Skin epidermis (tissue), 12 donors: ENCODE data around the gene EWSR1.
A peak's percentile ranks its signal among the peaks of the same experiment; 100 is the strongest.

Experiments
- H3K27ac ChIP-seq, 21 experiments: fragments of 200-600 bp; sonication (generic) in 11 of 21; one replicate each; pipeline ENCODE4 v1.5.0; 2020; ENCODE audit warnings: mild to moderate bottlenecking in 3 of 21, inconsistent platforms in 2 of 21, moderate library complexity in 2 of 21
- H3K4me3 ChIP-seq, 7 experiments: fragments of 200-600 bp; sonication (generic) in 2 of 7; one replicate each; pipeline ENCODE4 v1.5.0; 2020; ENCODE audit warnings: inconsistent platforms in 2 of 7, mild to moderate bottlenecking in 2 of 7, moderate library complexity in 1 of 7

Gene EWSR1

DNA sequence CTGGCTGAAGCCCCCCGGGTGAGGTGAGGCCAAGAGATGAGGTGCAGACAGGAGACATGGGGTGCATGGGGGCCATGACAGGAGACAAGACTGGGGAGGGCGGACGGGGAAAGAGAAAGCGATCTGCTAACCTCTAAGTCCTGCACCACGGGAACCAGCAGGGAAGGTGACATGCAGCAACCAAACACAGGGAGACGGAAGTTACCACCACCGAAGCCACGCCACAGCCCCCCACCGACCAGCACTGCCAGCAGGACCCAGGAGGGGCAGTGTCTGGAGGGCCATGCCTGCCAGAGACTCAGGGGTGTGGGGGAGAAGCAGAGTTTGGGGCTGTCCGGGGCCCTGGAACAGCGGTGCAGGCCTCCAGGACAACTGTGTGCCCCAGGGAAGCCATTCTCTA, 61.5 kb downstream of the EWSR1 start:
- Histone ChIP-seq H3K4me3 (no peak overlapping the region), H3K27ac (no peak overlapping the region)

DNA sequence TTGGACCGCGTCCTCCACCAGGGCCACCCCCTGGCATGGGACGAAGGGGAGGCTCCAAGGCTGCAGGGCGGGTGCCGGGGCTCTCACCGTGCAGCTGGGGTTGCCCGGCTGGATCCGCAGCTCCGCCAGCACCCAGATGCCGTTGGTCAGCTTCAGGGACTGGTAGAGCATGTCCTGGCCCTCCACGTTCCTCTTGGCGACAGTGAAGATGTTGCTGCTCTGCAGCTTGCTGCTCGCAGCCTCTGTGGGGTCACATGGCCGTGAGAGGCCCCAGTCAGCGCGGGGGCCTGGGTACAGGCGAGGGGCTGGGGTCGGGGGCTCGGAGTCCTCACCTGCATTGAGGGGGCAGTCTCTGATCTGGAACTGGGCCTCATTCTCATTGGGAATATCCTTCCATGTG, 62.2 kb downstream of the EWSR1 start:
- no peak overlapping the region for H3K4me3 ChIP-seq
- no peak overlapping the region for H3K27ac ChIP-seq

DNA sequence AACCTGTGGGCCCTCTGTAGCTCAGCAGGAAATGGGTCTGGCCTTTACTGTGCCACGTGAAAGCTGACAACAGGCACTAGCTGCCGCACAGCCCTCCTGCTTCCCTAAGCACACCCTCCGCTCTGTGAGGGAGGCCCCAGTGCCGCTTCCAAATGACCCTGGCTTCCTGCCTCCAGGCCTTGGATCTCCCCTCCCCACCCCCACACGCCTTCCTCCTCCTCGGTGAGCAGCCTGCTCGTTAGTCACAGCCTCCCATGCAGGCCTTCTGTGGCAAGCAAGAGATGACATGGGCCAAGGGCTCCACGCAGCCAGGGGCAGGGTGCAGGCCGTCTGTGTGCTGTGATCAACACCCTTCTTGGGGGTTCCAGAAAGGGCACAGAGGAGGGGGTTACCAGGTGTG, 62.7 kb downstream of the EWSR1 start:
- Histone ChIP-seq H3K4me3 (no peak overlapping the region), H3K27ac (no peak overlapping the region)

DNA sequence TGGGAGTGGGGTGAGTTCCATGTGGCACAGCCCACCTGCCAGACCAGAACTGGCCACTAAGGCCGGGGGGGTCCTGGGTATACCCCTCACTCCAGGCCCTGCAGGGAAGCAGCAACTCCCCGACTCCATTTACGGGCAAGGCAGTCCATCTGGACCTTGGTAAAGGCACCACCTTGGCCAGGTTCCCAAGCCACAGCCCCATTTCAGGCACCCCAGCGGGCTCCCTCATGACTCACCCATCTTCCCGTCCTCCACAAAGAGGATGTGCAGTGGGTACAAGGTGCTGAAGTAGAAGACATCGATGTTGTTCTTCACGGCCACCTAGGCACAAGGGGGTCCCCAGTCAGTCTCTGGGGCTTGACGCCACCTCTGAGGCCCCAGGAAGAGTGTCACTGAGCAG, 63.1 kb downstream of the EWSR1 start:
- no peak overlapping the region for H3K27ac ChIP-seq

DNA sequence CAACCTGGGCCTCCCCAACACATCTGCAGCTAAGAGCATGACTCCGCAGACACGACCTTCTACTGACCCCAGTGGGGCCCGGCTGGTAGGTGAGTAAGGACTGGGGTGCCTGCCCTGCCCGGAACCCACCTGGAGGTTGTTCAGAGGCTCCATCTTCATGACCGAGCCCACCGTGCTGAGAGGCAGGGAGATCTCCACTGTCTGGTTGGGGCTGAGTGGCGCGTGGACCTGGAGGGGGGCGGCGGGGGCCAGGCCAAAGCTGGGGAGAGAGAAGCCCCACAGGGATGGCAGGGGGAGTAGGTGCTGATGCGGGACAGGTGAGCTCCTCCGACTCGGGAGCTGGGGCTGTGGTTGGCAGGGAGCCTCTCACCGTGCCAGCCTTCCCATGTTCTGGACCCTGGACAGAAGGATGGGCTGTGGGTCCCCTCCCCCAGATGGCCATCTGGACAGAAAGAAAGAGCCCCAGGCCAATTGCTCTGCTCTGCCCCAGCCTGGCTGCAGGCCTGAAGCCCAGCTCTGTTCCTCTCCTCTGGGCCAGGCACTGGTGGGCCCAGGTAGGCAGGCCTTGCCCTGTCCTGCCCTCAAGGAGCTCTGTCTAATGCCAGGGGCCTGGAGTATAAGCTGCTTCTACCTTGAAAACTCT, 63.7 kb downstream of the EWSR1 start:
- no peak overlapping the region for H3K27ac ChIP-seq
- H3K4me3 ChIP-seq: no peak overlapping the region

More for the DNA sequence above, 63.1 kb downstream of the EWSR1 start:
- H3K4me3 ChIP-seq: no peak overlapping the region

DNA sequence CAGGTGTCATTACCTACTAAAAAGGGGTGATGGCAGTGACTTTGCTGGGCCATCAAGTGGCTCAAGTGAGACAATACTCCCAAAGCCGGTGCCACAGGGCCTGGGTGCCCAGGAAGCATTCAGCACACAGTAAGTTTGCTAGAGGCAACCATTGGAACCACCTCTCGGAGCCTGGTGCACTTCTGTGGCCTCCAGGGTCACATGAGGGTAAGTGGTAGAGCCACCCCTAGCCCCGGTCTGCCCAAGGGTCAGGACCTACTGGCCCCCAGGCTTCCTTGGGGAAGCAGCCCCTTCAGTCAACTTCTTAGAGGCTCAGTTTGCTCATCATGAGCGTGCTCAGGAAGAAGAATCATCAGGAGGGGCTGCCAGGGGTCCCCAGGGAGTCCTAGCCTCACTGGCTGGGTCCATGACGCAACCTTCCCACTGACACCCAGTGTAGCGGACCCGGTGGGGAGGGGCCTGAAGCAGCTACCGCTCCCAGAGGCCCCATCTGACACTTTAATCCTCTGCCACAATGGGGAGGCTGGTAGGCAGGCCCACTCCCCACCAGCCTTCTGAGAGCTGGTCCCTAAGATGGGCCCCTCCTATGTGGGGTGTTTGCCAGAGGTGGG, 64.9 kb downstream of the EWSR1 start:
- Histone ChIP-seq H3K4me3 (no peak overlapping the region), H3K27ac (no peak overlapping the region)

DNA sequence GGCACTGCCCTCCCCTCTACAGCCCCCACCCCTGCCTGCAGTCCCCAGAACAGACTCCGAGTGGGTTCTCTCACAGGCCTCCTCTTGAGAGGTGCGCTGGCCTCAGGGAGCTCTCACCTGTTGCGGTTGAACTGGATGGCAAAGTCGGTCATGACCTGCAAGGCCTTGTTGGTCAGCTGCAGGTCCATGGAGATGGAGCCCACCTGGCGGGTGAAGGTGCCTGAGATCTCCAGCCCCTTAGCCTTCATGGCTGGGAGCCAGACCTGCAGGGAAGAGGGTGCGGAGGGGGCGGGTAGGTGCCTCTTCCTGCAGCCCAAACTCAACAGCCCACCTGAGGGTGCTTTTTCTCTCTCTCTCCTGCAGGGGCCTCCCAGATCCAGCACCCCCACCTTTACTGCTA, 66.1 kb downstream of the EWSR1 start:
- Histone ChIP-seq H3K27ac (no peak overlapping the region), H3K4me3 (no peak overlapping the region)

DNA sequence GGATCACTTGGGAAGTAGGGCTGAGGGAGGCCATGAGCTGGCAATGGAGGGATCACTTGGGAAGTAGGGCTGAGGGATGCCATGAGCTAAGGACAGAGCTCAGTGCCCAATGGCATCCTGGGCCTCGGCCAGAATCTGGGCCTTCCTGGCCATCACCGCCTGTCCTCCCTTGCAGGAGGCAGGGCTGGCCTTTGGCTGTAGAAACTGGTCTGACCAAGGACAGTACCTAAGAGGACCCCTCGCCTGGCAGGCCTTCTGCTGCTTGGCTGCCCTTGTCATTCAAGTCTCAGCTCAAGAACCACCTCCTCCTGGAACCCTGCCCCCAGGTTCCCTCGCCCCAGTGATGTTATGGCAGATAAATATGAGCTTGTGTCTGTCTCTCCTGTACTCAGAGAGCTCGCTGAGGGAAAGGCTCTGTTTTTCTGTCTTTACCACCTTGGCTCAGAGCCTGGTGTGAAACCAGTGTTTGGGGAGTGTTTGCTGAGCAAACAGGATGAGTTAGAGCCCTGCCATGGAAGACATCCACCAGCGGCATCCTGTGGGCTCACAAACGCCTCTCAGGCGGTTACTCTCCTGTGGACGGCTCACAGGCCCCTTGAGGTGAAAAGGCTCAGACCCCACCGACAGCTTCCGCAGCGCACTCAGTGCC, 66.8 kb downstream of the EWSR1 start:
- Histone ChIP-seq H3K27ac (no peak overlapping the region), H3K4me3 (no peak overlapping the region)

DNA sequence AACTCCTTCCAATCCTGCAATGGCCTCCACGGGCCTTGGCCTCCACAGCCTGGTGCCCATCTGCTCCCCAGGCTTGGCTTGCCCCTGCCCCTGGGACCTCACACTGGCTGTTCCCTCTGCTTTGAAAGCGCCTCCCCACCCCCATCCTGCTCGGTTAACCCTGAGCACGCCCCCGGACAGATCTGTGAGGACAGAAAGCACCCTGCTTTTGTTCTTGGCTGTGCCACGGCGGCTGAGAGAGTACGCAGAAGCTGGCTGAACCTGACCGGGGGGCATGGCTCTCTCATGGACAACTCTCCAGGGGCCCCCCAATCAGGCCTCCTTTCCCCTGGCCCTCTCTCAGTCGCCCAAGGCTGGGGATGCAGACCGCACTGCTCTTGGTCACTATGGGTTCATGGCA, 67.6 kb downstream of the EWSR1 start:
- H3K4me3 ChIP-seq: no peak overlapping the region
- H3K27ac ChIP-seq: no peak overlapping the region

DNA sequence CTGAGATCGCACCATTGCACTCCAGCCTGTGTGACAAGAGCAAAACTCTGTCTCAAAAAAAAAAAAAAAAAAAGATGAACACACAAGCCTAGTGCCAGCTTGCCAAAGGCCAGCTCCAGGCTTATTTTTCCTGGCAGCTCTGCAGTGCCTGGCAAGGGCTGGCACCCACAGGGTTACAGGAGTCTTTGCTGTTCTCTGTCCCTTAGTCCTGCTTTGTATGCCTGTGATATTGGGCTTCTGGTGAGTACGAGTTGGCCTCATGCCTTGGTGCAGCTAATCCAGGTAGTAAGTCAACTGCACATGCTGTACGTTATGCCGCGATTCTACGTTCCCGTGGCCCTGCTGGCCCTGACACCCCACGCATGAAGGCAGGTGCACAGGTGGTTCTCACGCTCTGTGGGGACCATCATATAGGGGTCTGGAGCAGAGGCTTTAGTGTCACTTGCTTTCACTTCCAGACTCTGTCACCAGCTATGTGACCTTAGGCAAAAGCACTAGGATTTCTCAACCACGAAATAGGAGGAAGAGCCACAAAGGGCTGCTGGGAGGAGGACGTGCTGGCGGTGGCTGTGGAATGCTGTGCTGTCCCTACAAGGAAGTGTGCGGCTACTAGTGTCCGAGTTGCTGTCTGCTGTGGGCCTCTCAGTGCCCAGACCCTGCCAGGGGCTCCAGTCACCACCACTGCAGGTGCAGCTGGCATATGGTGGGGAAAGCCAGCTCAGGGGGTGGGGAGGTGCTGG, 68.9 kb downstream of the EWSR1 start:
- Histone ChIP-seq H3K4me3 (no peak overlapping the region), H3K27ac (peak overlapping the region in 9 of 21 experiments; percentile 4 to 76 (median 52))

DNA sequence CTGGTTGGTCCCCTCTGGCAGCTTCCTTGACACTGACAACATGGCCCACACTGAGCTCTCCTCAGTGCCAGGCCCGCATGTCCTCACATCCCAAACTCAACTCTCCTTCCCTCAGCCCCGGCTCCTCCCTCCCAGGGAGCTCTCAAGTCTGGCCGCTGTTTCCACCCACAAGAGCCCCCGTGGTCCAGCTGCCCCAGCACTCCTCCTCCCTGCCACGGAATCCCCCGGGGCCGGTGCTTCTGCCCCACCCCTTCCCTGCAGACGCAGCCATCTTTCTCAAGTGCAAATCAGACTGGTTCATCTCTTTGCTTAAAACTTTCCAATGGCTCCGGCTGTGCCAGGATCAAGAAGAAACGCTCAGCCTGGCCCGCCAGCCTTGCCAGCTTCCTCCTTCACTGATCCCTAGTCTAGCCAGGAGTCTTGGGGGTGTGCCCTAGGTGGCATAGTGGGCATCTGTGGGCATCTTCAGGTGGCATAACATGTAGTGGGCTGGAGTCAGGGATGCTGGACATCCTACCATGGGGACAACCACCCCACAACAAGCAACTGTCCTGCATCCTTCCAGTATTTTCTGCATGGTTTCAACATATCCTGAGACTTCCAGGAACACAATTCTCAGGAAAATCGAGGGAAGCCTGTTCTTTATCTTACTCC, 69.7 kb downstream of the EWSR1 start:
- Histone ChIP-seq H3K27ac (peak overlapping the region in 9 of 21 experiments; percentile 4 to 76 (median 52)), H3K4me3 (no peak overlapping the region)

DNA sequence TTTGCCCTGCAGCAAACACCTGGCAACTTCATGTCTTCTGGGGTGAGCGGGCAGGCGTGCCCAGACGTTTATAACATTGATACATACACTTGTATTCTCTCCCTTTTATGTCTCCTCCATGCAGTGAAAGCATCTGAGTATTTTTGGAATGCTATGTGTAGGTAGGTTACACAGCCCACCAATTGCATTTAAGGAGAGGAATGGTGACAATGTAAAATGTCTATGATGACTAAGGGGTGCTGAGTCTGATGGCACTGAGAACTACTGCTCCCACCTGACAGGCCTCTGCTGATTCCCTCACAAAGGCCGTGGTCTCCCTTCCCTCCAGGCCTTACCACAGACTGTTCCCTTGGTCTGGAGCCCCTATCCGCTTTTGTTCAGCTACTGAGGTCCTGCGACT, 70.3 kb downstream of the EWSR1 start:
- peak overlapping the region in 8 of 21 experiments; percentile 1 to 72 (median 36) for H3K27ac ChIP-seq

DNA sequence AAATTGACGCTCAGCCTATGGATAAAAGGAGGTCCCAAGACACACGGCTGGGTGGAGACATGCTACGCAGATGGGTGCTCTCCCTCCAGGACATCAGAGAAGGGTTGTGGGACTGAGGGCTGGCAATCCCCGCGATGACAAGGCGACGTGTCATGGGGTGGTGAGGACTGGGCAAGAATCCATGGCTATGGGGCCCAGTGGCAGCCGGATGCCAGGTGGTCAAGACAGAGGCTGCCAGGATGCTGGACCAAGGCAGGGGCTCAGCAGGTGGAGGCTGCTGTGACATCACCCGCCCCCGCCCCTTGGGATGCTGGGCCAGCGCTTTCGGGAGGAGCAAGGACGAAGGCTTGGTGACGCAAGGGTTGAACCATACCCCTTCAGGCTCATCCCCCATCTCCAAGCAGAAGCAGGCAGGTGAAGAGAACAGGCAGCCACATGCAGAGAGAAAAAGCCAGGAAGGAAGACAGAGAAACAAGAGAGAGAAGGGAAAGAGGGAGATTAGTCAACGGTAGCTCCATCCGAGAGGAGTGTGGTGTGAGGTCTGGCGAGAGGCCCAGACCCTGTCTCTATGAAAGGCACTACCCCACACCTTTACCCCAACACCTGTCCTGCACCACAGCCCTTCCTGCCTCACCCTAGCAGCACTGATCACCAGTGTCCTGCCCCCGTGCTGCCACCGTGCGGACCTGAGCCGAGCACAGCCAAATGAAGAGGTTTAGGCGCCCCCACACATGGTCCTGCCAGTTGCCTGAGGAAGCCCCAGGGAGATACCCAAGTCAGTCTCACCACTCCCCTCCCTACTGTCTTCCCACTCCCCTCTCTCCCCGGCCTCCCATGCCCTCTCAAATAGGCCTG, 71.5 kb downstream of the EWSR1 start:
- H3K27ac ChIP-seq: peak overlapping the region in 6 of 21 experiments; percentile 3 to 72 (median 48)
- H3K4me3 ChIP-seq: no peak overlapping the region

More for the DNA sequence above, 70.3 kb downstream of the EWSR1 start:
- no peak overlapping the region for H3K4me3 ChIP-seq

DNA sequence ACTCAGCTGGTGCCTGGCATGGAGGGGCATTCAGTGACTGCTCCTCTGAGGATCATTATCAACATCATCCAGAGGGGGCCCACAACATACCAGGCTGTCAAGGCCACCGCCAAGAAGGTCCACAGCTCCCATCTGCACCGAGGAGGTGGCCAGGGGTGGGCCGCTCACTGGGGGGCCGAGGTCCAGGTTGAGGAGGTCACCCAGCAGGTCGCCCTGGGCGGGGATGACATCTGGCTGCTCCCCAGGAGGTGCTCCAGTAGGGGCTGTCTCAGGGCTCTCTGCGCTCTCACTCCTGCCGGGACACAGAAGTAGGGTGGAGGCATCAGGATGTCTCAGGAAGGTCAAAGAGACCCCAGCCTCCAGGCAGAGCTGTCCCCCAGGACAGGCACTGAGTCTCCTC, 72.5 kb downstream of the EWSR1 start:
- peak overlapping the region in 2 of 21 experiments; percentile 24 to 72 for H3K27ac ChIP-seq
- H3K4me3 ChIP-seq: no peak overlapping the region

DNA sequence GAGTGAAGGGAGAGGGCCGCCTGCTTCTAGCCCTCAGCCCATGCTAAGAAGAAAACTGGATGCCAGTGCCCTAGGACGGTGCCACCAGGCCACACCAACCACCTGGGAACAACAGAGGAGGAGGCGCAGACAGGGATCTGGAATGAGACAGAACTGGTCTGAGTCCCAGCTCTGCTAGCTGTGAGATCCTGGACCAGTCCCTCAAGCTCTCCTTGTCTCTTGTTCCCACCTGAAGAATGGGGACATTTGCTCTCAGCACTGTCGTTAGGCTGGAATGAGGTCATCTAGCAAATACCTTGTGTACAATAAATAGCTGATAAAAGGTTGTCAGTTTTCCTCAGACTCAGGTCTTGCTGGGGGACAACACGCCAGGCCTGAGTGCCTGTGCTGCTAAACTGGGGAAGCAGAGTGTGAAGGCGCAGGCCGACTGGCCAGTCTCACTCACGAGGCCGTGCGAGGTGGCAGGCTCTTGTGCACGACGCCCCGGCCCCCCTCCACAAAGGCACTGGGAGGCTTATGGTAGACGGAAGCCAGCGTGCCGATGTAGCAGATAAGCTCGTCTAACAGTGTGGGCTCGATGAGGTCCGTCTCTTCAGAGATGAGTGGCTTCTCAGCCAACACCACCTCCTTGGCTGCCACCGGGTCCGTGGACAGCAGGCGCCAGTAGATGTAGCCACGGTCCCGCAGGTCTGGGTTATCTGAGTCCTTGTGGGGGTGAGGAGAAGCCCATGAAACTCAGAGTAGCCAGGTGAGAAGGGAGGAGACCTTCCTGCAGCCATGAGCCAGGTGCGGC, 73.2 kb downstream of the EWSR1 start:
- no peak overlapping the region for H3K4me3 ChIP-seq
- H3K27ac ChIP-seq: peak overlapping the region in 2 of 21 experiments; percentile 7 to 72

DNA sequence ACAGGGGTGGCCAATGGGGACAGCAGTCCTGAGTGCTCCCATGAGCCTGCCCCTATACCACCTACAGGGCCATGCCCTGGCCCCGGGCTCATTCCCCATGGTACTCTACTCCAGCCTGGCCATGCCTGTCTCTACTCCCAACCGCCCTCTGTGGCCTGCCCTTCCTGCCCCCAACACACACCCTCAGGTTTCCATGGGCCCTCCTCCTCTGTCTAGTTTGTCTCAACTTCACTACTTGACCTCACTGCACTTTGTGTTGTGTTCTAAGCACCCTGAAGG, 73.7 kb downstream of the EWSR1 start:
- Histone ChIP-seq H3K27ac (peak overlapping the region in 1 of 21 experiments; percentile 7), H3K4me3 (no peak overlapping the region)

DNA sequence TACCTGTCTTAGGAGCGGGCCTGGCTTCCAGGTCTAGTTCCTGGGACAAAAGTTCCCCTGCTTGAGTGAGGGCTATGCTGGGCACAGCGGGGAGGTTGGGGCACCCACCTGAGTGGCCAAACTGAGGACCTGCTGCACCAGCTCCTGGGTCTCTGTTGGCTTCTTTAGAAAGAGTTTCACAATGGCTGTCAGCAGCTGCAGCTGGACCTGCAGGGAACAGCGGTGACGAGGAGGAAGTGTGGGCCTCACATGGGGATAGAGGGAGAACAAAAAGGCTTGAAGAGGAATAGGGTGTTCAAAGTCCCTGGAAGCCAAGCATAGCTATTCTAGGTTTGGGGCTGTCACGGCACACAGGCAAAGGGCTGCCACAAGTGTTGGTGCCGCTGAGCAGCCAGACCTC, 74.1 kb downstream of the EWSR1 start:
- peak overlapping the region in 1 of 21 experiments; percentile 7 for H3K27ac ChIP-seq

DNA sequence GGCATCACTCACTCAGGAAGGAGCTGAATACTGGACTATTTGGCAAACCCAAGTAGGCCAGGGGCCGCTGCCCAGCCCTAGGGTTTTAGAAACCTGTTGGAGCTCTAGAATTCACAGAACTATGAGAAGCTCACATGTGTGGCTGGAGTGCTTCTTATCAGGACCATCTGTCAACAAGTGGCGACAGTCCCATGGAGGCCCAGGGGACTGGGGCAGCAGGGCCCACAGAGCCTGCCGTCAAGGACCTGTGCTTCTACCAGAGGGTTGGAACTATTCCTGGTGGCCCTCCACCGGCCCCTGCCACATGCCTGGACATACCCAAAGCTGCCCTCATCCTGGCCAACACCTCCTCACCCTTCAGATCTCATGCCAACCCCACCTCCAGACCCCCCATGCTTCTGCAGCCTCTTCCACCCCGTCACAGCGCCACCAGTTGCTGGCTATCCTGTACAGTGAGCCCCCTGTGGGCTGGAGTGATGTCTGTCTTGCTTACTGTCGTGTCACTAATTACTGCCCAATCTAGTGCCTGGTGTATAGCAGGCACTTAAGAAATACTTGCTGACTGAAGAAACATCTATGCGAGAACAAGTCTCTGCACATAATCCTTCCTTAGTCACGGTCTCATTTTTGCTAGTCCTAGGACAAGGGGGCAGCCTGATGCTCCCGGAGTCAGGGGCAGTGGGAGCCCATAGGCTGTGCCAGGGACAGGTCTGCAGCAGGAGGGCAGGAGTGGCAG, 74.7 kb downstream of the EWSR1 start:
- peak overlapping the region in 1 of 21 experiments; percentile 24 for H3K27ac ChIP-seq

More for the DNA sequence above, 74.1 kb downstream of the EWSR1 start:
- no peak overlapping the region for H3K4me3 ChIP-seq

More for the DNA sequence above, 74.7 kb downstream of the EWSR1 start:
- no peak overlapping the region for H3K4me3 ChIP-seq
